Neural cell (in vitro differentiated cells): Measurements from ENCODE around the gene NFKBIL1.

ENCODE experiments used
- EP300 ChIP-seq: fragments of 450-650 bp; conservative IDR thresholded peaks from 2 replicates; pipeline ENCODE4 v1.6.1; 2014; ENCODE audit warnings: antibody characterized with exemption, mild to moderate bottlenecking, moderate library complexity; ENCODE audit not compliant: poor library complexity, severe bottlenecking
- EZH2 ChIP-seq: fragments of 200-600, 300-800 bp; shearing (Covaris generic), sonication (generic); IDR thresholded peaks from 2 replicates; pipeline ENCODE4 v1.6.1; 2014; ENCODE audit warnings: antibody characterized with exemption, low read length, borderline replicate concordance, mild to moderate bottlenecking; ENCODE audit not compliant: insufficient read depth, poor library complexity, severe bottlenecking
- RAD21 ChIP-seq: fragments of 450-650 bp; conservative IDR thresholded peaks from 2 replicates; pipeline ENCODE4 v1.6.1; 2014; ENCODE audit warnings: antibody characterized with exemption, mild to moderate bottlenecking, moderate library complexity
- REST ChIP-seq: IDR thresholded peaks from 2 replicates; pipeline ENCODE4 v1.6.1; 2012; ENCODE audit warnings: borderline replicate concordance
- SMC3 ChIP-seq: fragments of 450-650 bp; conservative IDR thresholded peaks from 2 replicates; pipeline ENCODE4 v1.6.1; 2014; ENCODE audit warnings: antibody characterized with exemption, mild to moderate bottlenecking, moderate library complexity; ENCODE audit not compliant: poor library complexity
- TAF1 ChIP-seq: IDR thresholded peaks from 2 replicates; pipeline ENCODE4 v1.6.1; 2012; ENCODE audit warnings: low read depth
- TF ChIP-seq, protein P1 (sequence below): fragments of 450-650 bp; IDR thresholded peaks from 2 replicates; pipeline ENCODE4 v1.5.1; 2014; ENCODE audit warnings: antibody characterized with exemption, mild to moderate bottlenecking, moderate library complexity; ENCODE audit not compliant: poor library complexity, severe bottlenecking

- TF ChIP-seq, protein P1, sequence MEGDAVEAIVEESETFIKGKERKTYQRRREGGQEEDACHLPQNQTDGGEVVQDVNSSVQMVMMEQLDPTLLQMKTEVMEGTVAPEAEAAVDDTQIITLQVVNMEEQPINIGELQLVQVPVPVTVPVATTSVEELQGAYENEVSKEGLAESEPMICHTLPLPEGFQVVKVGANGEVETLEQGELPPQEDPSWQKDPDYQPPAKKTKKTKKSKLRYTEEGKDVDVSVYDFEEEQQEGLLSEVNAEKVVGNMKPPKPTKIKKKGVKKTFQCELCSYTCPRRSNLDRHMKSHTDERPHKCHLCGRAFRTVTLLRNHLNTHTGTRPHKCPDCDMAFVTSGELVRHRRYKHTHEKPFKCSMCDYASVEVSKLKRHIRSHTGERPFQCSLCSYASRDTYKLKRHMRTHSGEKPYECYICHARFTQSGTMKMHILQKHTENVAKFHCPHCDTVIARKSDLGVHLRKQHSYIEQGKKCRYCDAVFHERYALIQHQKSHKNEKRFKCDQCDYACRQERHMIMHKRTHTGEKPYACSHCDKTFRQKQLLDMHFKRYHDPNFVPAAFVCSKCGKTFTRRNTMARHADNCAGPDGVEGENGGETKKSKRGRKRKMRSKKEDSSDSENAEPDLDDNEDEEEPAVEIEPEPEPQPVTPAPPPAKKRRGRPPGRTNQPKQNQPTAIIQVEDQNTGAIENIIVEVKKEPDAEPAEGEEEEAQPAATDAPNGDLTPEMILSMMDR: no peak
- TF ChIP-seq EZH2: no peak
- no peak for TF ChIP-seq EP300
- no peak for TF ChIP-seq REST
- TF ChIP-seq RAD21: no peak
- no peak for TF ChIP-seq TAF1
- TF ChIP-seq SMC3: no peak
Observed at GRCh38 chr6:31582230-31582643, 34.8 kb downstream of the NFKBIL1 start, which contains the start of gene LTB.
